ENCODE data around the gene ASXL3. TPM values are rescaled to one million over a fixed set of nuclear protein-coding genes. Genes with fewer than 3 reads are reported as not detected.

ASXL3 gene
- total and polyA plus RNA-seq, 2 donors from 2014 or later, result 0.71 to 10.4 TPM

- DNase-seq (peak in 3 of 5 donors; percentile 27 to 53 (median 49)), FAIRE-seq (no peak)
- no peak overlapping the region for H3K9ac ChIP-seq (ENCODE audit: low read length in 3 of 3)
- no peak for TF ChIP-seq CTCF (IDR thresholded peaks at IDR 0.05; ENCODE audit: borderline replicate concordance, extremely low read depth, insufficient read depth)
- no peaks in the 10 kb centered on the region for H3K36me3 ChIP-seq (ENCODE audit: control insufficient read depth in 2 of 3, insufficient read depth in 3 of 3, low read length in 3 of 3)
- no peaks in the 10 kb centered on the region for H3K4me1 ChIP-seq (ENCODE audit: control insufficient read depth in 2 of 3, insufficient read depth in 2 of 3, low read depth in 1 of 3, low read length in 3 of 3)
- no peak overlapping the region for H3K4me3 ChIP-seq (ENCODE audit: low read length in 3 of 3)
- no peaks in the 10 kb centered on the region for H3K27me3 ChIP-seq (ENCODE audit: control insufficient read depth, insufficient read depth, low read length)
- H3K27ac ChIP-seq (ENCODE audit: low read depth in 2 of 2, low read length in 2 of 2), result no peak overlapping the region
- no peaks in the 10 kb centered on the region for H3K9me3 ChIP-seq (ENCODE audit: control insufficient read depth in 2 of 3, insufficient read depth in 1 of 3, low read length in 3 of 3)
- intact Hi-C loops (cut with DNase I), result no loop called here
Observed at GRCh38 chr18:33641141-33641540, 63.1 kb downstream of the ASXL3 start.

GRCh38 chr18:33644494-33644893, 66.5 kb downstream of the ASXL3 start:
- no peaks in the 10 kb centered on the region for H3K36me3 ChIP-seq (ENCODE audit: control insufficient read depth in 2 of 3, insufficient read depth in 3 of 3, low read length in 3 of 3)
- H3K9me3 ChIP-seq (ENCODE audit: control insufficient read depth in 2 of 3, insufficient read depth in 1 of 3, low read length in 3 of 3), result no peaks in the 10 kb centered on the region
- no peaks in the 10 kb centered on the region for H3K27me3 ChIP-seq (ENCODE audit: control insufficient read depth, insufficient read depth, low read length)
- H3K4me3 ChIP-seq (ENCODE audit: low read length in 3 of 3), result no peak overlapping the region
- FAIRE-seq (no peak), DNase-seq (no peak)
- no peaks in the 10 kb centered on the region for H3K4me1 ChIP-seq (ENCODE audit: control insufficient read depth in 2 of 3, insufficient read depth in 2 of 3, low read depth in 1 of 3, low read length in 3 of 3)
- H3K27ac ChIP-seq (ENCODE audit: low read depth in 2 of 2, low read length in 2 of 2), result no peak overlapping the region
- intact Hi-C loops (cut with DNase I), result no loop called here
- TF ChIP-seq CTCF (IDR thresholded peaks at IDR 0.05; ENCODE audit: borderline replicate concordance, extremely low read depth, insufficient read depth), result no peak
- H3K9ac ChIP-seq (ENCODE audit: low read length in 3 of 3), result no peak overlapping the region

- Histone ChIP-seq H3K9ac (ENCODE audit: low read length in 3 of 3) (no peak overlapping the region), H3K27ac (ENCODE audit: low read depth in 2 of 2, low read length in 2 of 2) (no peak overlapping the region), H3K27me3 (ENCODE audit: control insufficient read depth, insufficient read depth, low read length) (no peaks in the 10 kb centered on the region), H3K4me3 (ENCODE audit: low read length in 3 of 3) (no peak overlapping the region), H3K4me1 (ENCODE audit: control insufficient read depth in 2 of 3, insufficient read depth in 2 of 3, low read depth in 1 of 3, low read length in 3 of 3) (no peaks in the 10 kb centered on the region), H3K36me3 (ENCODE audit: control insufficient read depth in 2 of 3, insufficient read depth in 3 of 3, low read length in 3 of 3) (no peaks in the 10 kb centered on the region), H3K9me3 (ENCODE audit: control insufficient read depth in 2 of 3, insufficient read depth in 1 of 3, low read length in 3 of 3) (no peaks in the 10 kb centered on the region)
- FAIRE-seq (no peak), DNase-seq (no peak)
- TF ChIP-seq CTCF (IDR thresholded peaks at IDR 0.05; ENCODE audit: borderline replicate concordance, extremely low read depth, insufficient read depth), result no peak
- intact Hi-C loops (cut with DNase I), result no loop called here
Observed at GRCh38 chr18:33647365-33647764, 69.3 kb downstream of the ASXL3 start.

GRCh38 chr18:33652635-33653034, 74.6 kb downstream of the ASXL3 start:
- intact Hi-C loops (cut with DNase I), result no loop called here
- no peaks in the 10 kb centered on the region for H3K36me3 ChIP-seq (ENCODE audit: control insufficient read depth in 2 of 3, insufficient read depth in 3 of 3, low read length in 3 of 3)
- peak in 1 of 5 donors; percentile 59 for DNase-seq
- H3K9me3 ChIP-seq (ENCODE audit: control insufficient read depth in 2 of 3, insufficient read depth in 1 of 3, low read length in 3 of 3), result no peaks in the 10 kb centered on the region
- no peaks in the 10 kb centered on the region for H3K27me3 ChIP-seq (ENCODE audit: control insufficient read depth, insufficient read depth, low read length)
- H3K4me1 ChIP-seq (ENCODE audit: control insufficient read depth in 2 of 3, insufficient read depth in 2 of 3, low read depth in 1 of 3, low read length in 3 of 3), result no peaks in the 10 kb centered on the region
- no peak overlapping the region for H3K27ac ChIP-seq (ENCODE audit: low read depth in 2 of 2, low read length in 2 of 2)
- no peak overlapping the region for H3K4me3 ChIP-seq (ENCODE audit: low read length in 3 of 3)
- TF ChIP-seq CTCF (IDR thresholded peaks at IDR 0.05; ENCODE audit: borderline replicate concordance, extremely low read depth, insufficient read depth), result no peak
- no peak for FAIRE-seq
- no peak overlapping the region for H3K9ac ChIP-seq (ENCODE audit: low read length in 3 of 3)

All from kidney (tissue), 14 donors.